ENCODE data around the gene KLHL17. TPM values are rescaled to one million over a fixed set of nuclear protein-coding genes. Genes with fewer than 3 reads are reported as not detected.

KLHL17 gene
- polyA plus RNA-seq, 1 donor (not counting 4 experiments of a cell fraction or from before 2014, with no cell fraction given), result 6.5 TPM

GRCh38 chr1:939511-940106 is 20.8 kb upstream of the KLHL17 start:
- H3K27me3 ChIP-seq (ENCODE audit: control insufficient read depth, extremely low read depth, insufficient read depth, low read length), result peaks cover 76% of the 10 kb centered on the region
- dilution Hi-C loops (cut with MboI; ENCODE audit: extremely low pct_ligation_motif_present, low sequenced_read_pairs), result no loop called here
- no peak overlapping the region for H3K4me2 ChIP-seq (ENCODE audit: control insufficient read depth, extremely low read depth, insufficient read depth, low read depth, low read length)
- TF ChIP-seq CTCF (optimal IDR thresholded peaks at IDR 0.05 in 1 of 3, IDR thresholded peaks at IDR 0.05 in 1 of 3, conservative IDR thresholded peaks at IDR 0.05 in 1 of 3; ENCODE audit: extremely low read depth in 1 of 3, insufficient read depth in 2 of 3, low read length in 3 of 3), result no peak
- peak; percentile 63 for TF ChIP-seq EZH2 (IDR thresholded peaks at IDR 0.05; ENCODE audit: low read length)
- DNase-seq (ENCODE audit: low read depth, low spot score) (no peak), FAIRE-seq (no peak)
- no peak overlapping the region for H3K27ac ChIP-seq (ENCODE audit: control insufficient read depth, insufficient read depth, low read length)
- no peaks in the 10 kb centered on the region for H3K9me3 ChIP-seq (ENCODE audit: control insufficient read depth, low read depth, low read length)
- no peaks in the 10 kb centered on the region for H3K9me1 ChIP-seq (ENCODE audit: control insufficient read depth, extremely low read depth, insufficient read depth, low read length)
- H2AFZ ChIP-seq (ENCODE audit: control insufficient read depth, low read length), result no peak overlapping the region
- H3K36me3 ChIP-seq (ENCODE audit: control insufficient read depth in 2 of 2, extremely low read depth in 1 of 2, insufficient read depth in 2 of 2, low read length in 2 of 2), result no peaks in the 10 kb centered on the region
- peaks cover 11% of the 10 kb centered on the region for H3K4me1 ChIP-seq (ENCODE audit: control insufficient read depth, extremely low read depth, insufficient read depth, low read length)
- no peak overlapping the region for H3K9ac ChIP-seq (ENCODE audit: control insufficient read depth, extremely low read depth, insufficient read depth, low read length)
- no peak overlapping the region for H3K4me3 ChIP-seq (ENCODE audit: control insufficient read depth in 2 of 3, extremely low read depth in 1 of 3, insufficient read depth in 2 of 3, low read depth in 1 of 3, low read length in 3 of 3)
- H4K20me1 ChIP-seq (ENCODE audit: control insufficient read depth, extremely low read depth, insufficient read depth, low read length), result no peaks in the 10 kb centered on the region
- no peaks in the 10 kb centered on the region for H3K79me2 ChIP-seq (ENCODE audit: control insufficient read depth, insufficient read depth, low read length)

GRCh38 chr1:940107-941014 is 20.0 kb upstream of the KLHL17 start:
- Histone ChIP-seq H3K9me1 (ENCODE audit: control insufficient read depth, extremely low read depth, insufficient read depth, low read length) (no peaks in the 10 kb centered on the region), H3K9me3 (ENCODE audit: control insufficient read depth, low read depth, low read length) (no peaks in the 10 kb centered on the region), H3K36me3 (ENCODE audit: control insufficient read depth in 2 of 2, extremely low read depth in 1 of 2, insufficient read depth in 2 of 2, low read length in 2 of 2) (peaks cover 2% of the 10 kb centered on the region in 2 experiments), H3K27me3 (ENCODE audit: control insufficient read depth, extremely low read depth, insufficient read depth, low read length) (peaks cover 70% of the 10 kb centered on the region), H3K9ac (ENCODE audit: control insufficient read depth, extremely low read depth, insufficient read depth, low read length) (no peak overlapping the region), H4K20me1 (ENCODE audit: control insufficient read depth, extremely low read depth, insufficient read depth, low read length) (no peaks in the 10 kb centered on the region), H3K4me3 (ENCODE audit: control insufficient read depth in 2 of 3, extremely low read depth in 1 of 3, insufficient read depth in 2 of 3, low read depth in 1 of 3, low read length in 3 of 3) (peak overlapping the region; percentile 6 to 64 (median 14)), H3K4me1 (ENCODE audit: control insufficient read depth, extremely low read depth, insufficient read depth, low read length) (peaks cover 11% of the 10 kb centered on the region), H3K4me2 (ENCODE audit: control insufficient read depth, extremely low read depth, insufficient read depth, low read depth, low read length) (peak overlapping the region; percentile 69), H2AFZ (ENCODE audit: control insufficient read depth, low read length) (no peak overlapping the region), H3K27ac (ENCODE audit: control insufficient read depth, insufficient read depth, low read length) (no peak overlapping the region), H3K79me2 (ENCODE audit: control insufficient read depth, insufficient read depth, low read length) (no peaks in the 10 kb centered on the region)
- FAIRE-seq (no peak), DNase-seq (ENCODE audit: low read depth, low spot score) (no peak)
- dilution Hi-C loops (cut with MboI; ENCODE audit: extremely low pct_ligation_motif_present, low sequenced_read_pairs), result no loop called here
- TF ChIP-seq EZH2 (IDR thresholded peaks at IDR 0.05; ENCODE audit: low read length) (peak; percentile 100), CTCF (optimal IDR thresholded peaks at IDR 0.05 in 1 of 3, IDR thresholded peaks at IDR 0.05 in 1 of 3, conservative IDR thresholded peaks at IDR 0.05 in 1 of 3; ENCODE audit: extremely low read depth in 1 of 3, insufficient read depth in 2 of 3, low read length in 3 of 3) (no peak)
